Keratinocyte (primary cell): ENCODE measurements around the gene SMTNL2. TPM values are rescaled to one million over a fixed set of nuclear protein-coding genes. Genes with fewer than 3 reads are reported as not detected.

Experiments
- DNase-seq: peaks from one replicate; pipeline ENCODE4 v3.0.0-alpha.2; 2011; ENCODE audit warnings: low read depth, missing footprints, low spot score
- FAIRE-seq: peaks from 2 replicates; lab custom pipeline; 2011; peaks lifted over from hg19 to GRCh38; lab: Jason Lieb, UNC
- H2AFZ ChIP-seq: 2 replicates; pipeline ENCODE4 v1.6.0; 2012; ENCODE audit warnings: low read length, control low read depth, inconsistent platforms; ENCODE audit not compliant: control insufficient read depth
- H3K27ac ChIP-seq: 2 replicates; pipeline ENCODE4 v1.5.1; 2011; ENCODE audit warnings: low read length; ENCODE audit not compliant: control insufficient read depth, insufficient read depth
- H3K27me3 ChIP-seq: 3 replicates; pipeline ENCODE4 v1.6.0; 2011; ENCODE audit warnings: low read length; ENCODE audit not compliant: control insufficient read depth, insufficient read depth; ENCODE audit errors: extremely low read depth
- H3K36me3 ChIP-seq, 2 experiments: 2 replicates in 1 of 2; 3 replicates in 1 of 2; pipeline ENCODE4 v1.5.1; 2011; ENCODE audit warnings: low read length in 2 of 2, mild to moderate bottlenecking in 1 of 2; ENCODE audit not compliant: control insufficient read depth in 2 of 2, insufficient read depth in 2 of 2; ENCODE audit errors: extremely low read depth in 1 of 2
- H3K4me1 ChIP-seq: 3 replicates; pipeline ENCODE4 v1.5.1; 2011; ENCODE audit warnings: low read length; ENCODE audit not compliant: control insufficient read depth, insufficient read depth; ENCODE audit errors: extremely low read depth
- H3K4me2 ChIP-seq: 3 replicates; pipeline ENCODE4 v1.6.0; 2011; ENCODE audit warnings: low read depth, low read length; ENCODE audit not compliant: control insufficient read depth, insufficient read depth; ENCODE audit errors: extremely low read depth
- H3K4me3 ChIP-seq, 3 experiments: fragments of 200-600 bp in 1 of 3; sonication (generic) in 1 of 3; 2 replicates in 2 of 3; 3 replicates in 1 of 3; pipeline ENCODE4 v1.5.1; 2011 to 2016; ENCODE audit warnings: low read length in 3 of 3, mild to moderate bottlenecking in 3 of 3, control low read depth in 2 of 3, inconsistent platforms in 1 of 3, low read depth in 1 of 3, mixed read lengths in 1 of 3, mixed run types in 1 of 3, moderate library complexity in 1 of 3; ENCODE audit not compliant: control insufficient read depth in 2 of 3, insufficient read depth in 2 of 3; ENCODE audit errors: extremely low read depth in 1 of 3
- H3K79me2 ChIP-seq: 2 replicates; pipeline ENCODE4 v1.6.0; 2012; ENCODE audit warnings: low read length; ENCODE audit not compliant: control insufficient read depth, insufficient read depth
- H3K9ac ChIP-seq: 3 replicates; pipeline ENCODE4 v1.6.0; 2011; ENCODE audit warnings: low read length; ENCODE audit not compliant: control insufficient read depth, insufficient read depth; ENCODE audit errors: extremely low read depth
- H3K9me1 ChIP-seq: 3 replicates; pipeline ENCODE4 v1.6.0; 2011; ENCODE audit warnings: low read length; ENCODE audit not compliant: control insufficient read depth, insufficient read depth; ENCODE audit errors: extremely low read depth
- H3K9me3 ChIP-seq: 2 replicates; pipeline ENCODE4 v1.5.1; 2012; ENCODE audit warnings: low read depth, low read length; ENCODE audit not compliant: control insufficient read depth
- H4K20me1 ChIP-seq: 3 replicates; pipeline ENCODE4 v1.6.0; 2011; ENCODE audit warnings: low read length; ENCODE audit not compliant: control insufficient read depth, insufficient read depth; ENCODE audit errors: extremely low read depth
- EZH2 ChIP-seq: IDR thresholded peaks from one replicate; pipeline ENCODE4 v1.6.1; 2012; ENCODE audit warnings: inconsistent platforms, mild to moderate bottlenecking, low read length, moderate library complexity
- dilution Hi-C: fragments of 300-500 bp; cut with MboI; formaldehyde crosslinking; loops from one replicate; pipeline ENCODE4 v1.7.0; 2020; ENCODE audit warnings: low sequenced_read_pairs; ENCODE audit not compliant: extremely low pct_ligation_motif_present
- polyA plus RNA-seq, 5 experiments: library from polyadenylated mRNA; depleted of rRNA in 3 of 5; stranded (reverse) in 3 of 5; stranded (forward) in 1 of 5; unstranded in 1 of 5; fragments of >200 nt; gene quantifications; 1 replicate in 1 of 5; 2 replicates in 3 of 5; 3 replicates in 1 of 5; pipeline versions ENCODE4 v1.2.1 to v1.2.3, GENCODE V29; 2011 to 2012; ENCODE audit warnings: missing spikeins in 2 of 5, low read depth in 1 of 5, low replicate concordance in 1 of 5
- TF ChIP-seq, protein P1 (sequence below), 3 experiments: IDR thresholded peaks in 1 of 3; conservative IDR thresholded peaks in 1 of 3; optimal IDR thresholded peaks in 1 of 3; 2 replicates in 2 of 3; 3 replicates in 1 of 3; pipeline versions ENCODE3 to v1.5.1; 2011; ENCODE audit warnings: low read length in 3 of 3, mild to moderate bottlenecking in 3 of 3, moderate library complexity in 2 of 3, control low read depth in 1 of 3, inconsistent platforms in 1 of 3; ENCODE audit not compliant: insufficient read depth in 2 of 3; ENCODE audit errors: extremely low read depth in 1 of 3

The SMTNL2 gene
- polyA plus RNA-seq, 1 donor (not counting 4 experiments of a cell fraction or from before 2014, with no cell fraction given): not detected

GRCh38 chr17:4590981-4591453 lies 6.7 kb downstream of the SMTNL2 start:
- Histone ChIP-seq H2AFZ (no peak overlapping the region), H3K4me1 (no peaks in the 10 kb centered on the region), H3K9me1 (no peaks in the 10 kb centered on the region), H4K20me1 (no peaks in the 10 kb centered on the region), H3K79me2 (no peaks in the 10 kb centered on the region), H3K4me2 (no peak overlapping the region), H3K27ac (no peak overlapping the region), H3K9me3 (no peaks in the 10 kb centered on the region), H3K9ac (no peak overlapping the region), H3K4me3 (no peak overlapping the region), H3K27me3 (peaks cover 48% of the 10 kb centered on the region), H3K36me3 (no peaks in the 10 kb centered on the region)
- dilution Hi-C loops: no loop called here
- no peak for TF ChIP-seq EZH2
- TF ChIP-seq, protein P1, sequence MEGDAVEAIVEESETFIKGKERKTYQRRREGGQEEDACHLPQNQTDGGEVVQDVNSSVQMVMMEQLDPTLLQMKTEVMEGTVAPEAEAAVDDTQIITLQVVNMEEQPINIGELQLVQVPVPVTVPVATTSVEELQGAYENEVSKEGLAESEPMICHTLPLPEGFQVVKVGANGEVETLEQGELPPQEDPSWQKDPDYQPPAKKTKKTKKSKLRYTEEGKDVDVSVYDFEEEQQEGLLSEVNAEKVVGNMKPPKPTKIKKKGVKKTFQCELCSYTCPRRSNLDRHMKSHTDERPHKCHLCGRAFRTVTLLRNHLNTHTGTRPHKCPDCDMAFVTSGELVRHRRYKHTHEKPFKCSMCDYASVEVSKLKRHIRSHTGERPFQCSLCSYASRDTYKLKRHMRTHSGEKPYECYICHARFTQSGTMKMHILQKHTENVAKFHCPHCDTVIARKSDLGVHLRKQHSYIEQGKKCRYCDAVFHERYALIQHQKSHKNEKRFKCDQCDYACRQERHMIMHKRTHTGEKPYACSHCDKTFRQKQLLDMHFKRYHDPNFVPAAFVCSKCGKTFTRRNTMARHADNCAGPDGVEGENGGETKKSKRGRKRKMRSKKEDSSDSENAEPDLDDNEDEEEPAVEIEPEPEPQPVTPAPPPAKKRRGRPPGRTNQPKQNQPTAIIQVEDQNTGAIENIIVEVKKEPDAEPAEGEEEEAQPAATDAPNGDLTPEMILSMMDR (optimal IDR thresholded peaks at IDR 0.05 in 1 of 3, IDR thresholded peaks at IDR 0.05 in 1 of 3, conservative IDR thresholded peaks at IDR 0.05 in 1 of 3; ENCODE audit: extremely low read depth in 1 of 3, insufficient read depth in 2 of 3, low read length in 3 of 3): no peak
- FAIRE-seq (no peak), DNase-seq (no peak)

DNA sequence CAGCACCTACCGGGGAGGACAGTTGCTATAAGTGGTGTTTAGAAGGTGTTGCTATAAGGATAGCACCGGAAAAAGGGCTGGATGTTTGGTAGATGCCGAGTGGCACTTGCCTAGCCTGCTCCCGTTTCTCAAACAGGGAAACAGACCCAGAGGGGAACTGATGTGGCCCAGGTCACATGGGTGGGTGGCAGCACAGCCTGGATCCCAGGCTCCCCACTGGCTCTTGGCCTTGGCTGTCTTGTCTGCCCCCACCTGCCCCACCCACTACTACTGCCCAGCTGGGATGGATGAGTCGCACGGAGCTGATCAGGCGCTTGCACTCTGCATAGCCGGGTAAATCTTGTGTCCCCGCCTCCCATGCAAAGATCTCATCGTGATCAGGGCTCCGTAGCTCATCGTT lies 7.2 kb downstream of the SMTNL2 start:
- Histone ChIP-seq H3K27me3 (peaks cover 44% of the 10 kb centered on the region), H3K9me3 (no peaks in the 10 kb centered on the region), H3K27ac (no peak overlapping the region), H3K9ac (no peak overlapping the region), H3K79me2 (no peaks in the 10 kb centered on the region), H3K9me1 (no peaks in the 10 kb centered on the region), H3K36me3 (no peaks in the 10 kb centered on the region), H2AFZ (no peak overlapping the region), H3K4me1 (no peaks in the 10 kb centered on the region), H3K4me2 (no peak overlapping the region), H3K4me3 (no peak overlapping the region), H4K20me1 (no peaks in the 10 kb centered on the region)
- dilution Hi-C loops: no loop called here
- DNase-seq: no peak
- no peak for FAIRE-seq
- no peak for TF ChIP-seq EZH2
- TF ChIP-seq, protein P1 (optimal IDR thresholded peaks at IDR 0.05 in 1 of 3, IDR thresholded peaks at IDR 0.05 in 1 of 3, conservative IDR thresholded peaks at IDR 0.05 in 1 of 3; ENCODE audit: extremely low read depth in 1 of 3, insufficient read depth in 2 of 3, low read length in 3 of 3): no peak
